Colonic mucosa (tissue), 4 donors: Measurements from ENCODE around the gene TRPV2. TPM values are rescaled to one million over a fixed set of nuclear protein-coding genes. Genes with fewer than 3 reads are reported as not detected.
"Not testable (repeated sequence)": the region's sequence is repeated elsewhere in the genome, so short reads cannot be mapped to it uniquely, and the experiment has no call there.

Experiments used
- DNase-seq: peaks from one replicate; pipeline ENCODE4 v3.0.0-alpha.2; 2020
- H3K27ac ChIP-seq: fragments of 200-600 bp; one replicate; pipeline ENCODE4 v1.8.0; 2021
- H3K27me3 ChIP-seq: fragments of 200-600 bp; one replicate; pipeline ENCODE4 v1.8.0; 2021
- H3K36me3 ChIP-seq: fragments of 200-600 bp; one replicate; pipeline ENCODE4 v1.8.0; 2021
- H3K4me1 ChIP-seq: fragments of 200-600 bp; one replicate; pipeline ENCODE4 v1.8.0; 2021; ENCODE audit warnings: mild to moderate bottlenecking
- H3K4me3 ChIP-seq: fragments of 200-600 bp; one replicate; pipeline ENCODE4 v1.8.0; 2021
- H3K9ac ChIP-seq, 2 donors: one replicate each; pipeline ENCODE4 v1.7.0; 2013; ENCODE audit warnings: control low read depth in 2 of 2, low read depth in 2 of 2, low read length in 2 of 2
- H3K9me3 ChIP-seq: fragments of 200-600 bp; one replicate; pipeline ENCODE4 v1.8.0; 2021
- CTCF ChIP-seq: fragments of 200-600 bp; IDR thresholded peaks from one replicate; pipeline ENCODE4 v1.8.0; 2022; ENCODE audit warnings: antibody characterized with exemption, mild to moderate bottlenecking
- intact Hi-C: fragments of 100-400 bp; cut with DNase I; formaldehyde crosslinking; loops from one replicate; pipeline ENCODE4 v1.14.1; 2022
- total RNA-seq, 2 donors: library from RNA; stranded (reverse); fragmentation: NEBNext Ultra II Directional in 1 of 2; extraction: Animal tissue kit (Norgen Biotek cat#: 25700) in 1 of 2; gene quantifications; one replicate each; pipeline ENCODE4 v1.2.1, GENCODE V29; 2021
- donor health status: healthy.
- donor health status: DM: no; HTN: no; CAD: no.
- donor health status: DM: no; HTN: no; CAD: no.

Gene TRPV2
- total RNA-seq, 2 donors from 2014 or later: 5.4 to 7.4 TPM

- DNase-seq: no peak
- Histone ChIP-seq H3K9me3 (no peaks in the 10 kb centered on the region), H3K36me3 (peaks cover 11% of the 10 kb centered on the region), H3K4me1 (peaks cover 10% of the 10 kb centered on the region), H3K27me3 (no peaks in the 10 kb centered on the region), H3K4me3 (no peak overlapping the region), H3K9ac (no peak overlapping the region), H3K27ac (no peak overlapping the region)
- intact Hi-C loops: no loop called here
- no peak for TF ChIP-seq CTCF
These were observed 30.8 kb upstream of the TRPV2 start for GRCh38 chr17:16384557-16384956.

- H3K9me3 ChIP-seq, intact Hi-C loops, H3K27me3 ChIP-seq, DNase-seq: not testable (repeated sequence)
- Histone ChIP-seq H3K4me1 (peaks cover 10% of the 10 kb centered on the region), H3K27ac (peak overlapping the region; percentile 60), H3K36me3 (peaks cover 11% of the 10 kb centered on the region), H3K9ac (peak overlapping the region; percentile 34 to 49), H3K4me3 (peak overlapping the region; percentile 22)
These were observed 29.3 kb upstream of the TRPV2 start for GRCh38 chr17:16386126-16386507.

GRCh38 chr17:16391451-16391850 is 23.9 kb upstream of the TRPV2 start:
- H3K36me3 ChIP-seq: no peaks in the 10 kb centered on the region
- H3K27ac ChIP-seq: no peak overlapping the region
- H3K9ac ChIP-seq: no peak overlapping the region
- no peaks in the 10 kb centered on the region for H3K9me3 ChIP-seq
- H3K4me1 ChIP-seq: no peaks in the 10 kb centered on the region
- intact Hi-C loops: no loop called here
- H3K4me3 ChIP-seq: no peak overlapping the region
- H3K27me3 ChIP-seq: no peaks in the 10 kb centered on the region
- no peak for DNase-seq
- TF ChIP-seq CTCF: no peak

- H3K4me1 ChIP-seq, intact Hi-C loops, H3K4me3 ChIP-seq, H3K27ac ChIP-seq, H3K9ac ChIP-seq, H3K9me3 ChIP-seq, H3K36me3 ChIP-seq, H3K27me3 ChIP-seq, DNase-seq: not testable (repeated sequence)
These were observed 22.9 kb upstream of the TRPV2 start for GRCh38 chr17:16392491-16392890.

GRCh38 chr17:16395887-16396286 is 19.5 kb upstream of the TRPV2 start:
- H3K4me3 ChIP-seq, H3K9ac ChIP-seq, H3K4me1 ChIP-seq, H3K36me3 ChIP-seq, H3K9me3 ChIP-seq, H3K27ac ChIP-seq, intact Hi-C loops, H3K27me3 ChIP-seq, DNase-seq: not testable (repeated sequence)

- DNase-seq, H3K27ac ChIP-seq, H3K9me3 ChIP-seq, H3K4me1 ChIP-seq, H3K27me3 ChIP-seq, H3K4me3 ChIP-seq, intact Hi-C loops, H3K9ac ChIP-seq, H3K36me3 ChIP-seq: not testable (repeated sequence)
These were observed 18.7 kb upstream of the TRPV2 start for GRCh38 chr17:16396693-16397092.

GRCh38 chr17:16398270-16399267 is 16.8 kb upstream of the TRPV2 start:
- Histone ChIP-seq H3K9me3 (no peaks in the 10 kb centered on the region), H3K9ac (no peak overlapping the region), H3K27me3 (no peaks in the 10 kb centered on the region), H3K27ac (no peak overlapping the region), H3K4me3 (no peak overlapping the region), H3K4me1 (no peaks in the 10 kb centered on the region), H3K36me3 (no peaks in the 10 kb centered on the region)
- no peak for TF ChIP-seq CTCF
- DNase-seq: no peak
- intact Hi-C loops: no loop called here

GRCh38 chr17:16403847-16404246 is 11.5 kb upstream of the TRPV2 start:
- intact Hi-C loops, H3K9me3 ChIP-seq: not testable (repeated sequence)

More at GRCh38 chr17:16403847-16404246, 11.5 kb upstream of the TRPV2 start:
- not testable (repeated sequence) for H3K4me3 ChIP-seq, H3K27me3 ChIP-seq, H3K36me3 ChIP-seq, H3K27ac ChIP-seq, H3K9ac ChIP-seq, H3K4me1 ChIP-seq, DNase-seq
